Osteocyte (in vitro differentiated cells): Measurements from ENCODE around the gene ZNF521. TPM values are rescaled to one million over a fixed set of nuclear protein-coding genes. Genes with fewer than 3 reads are reported as not detected.

Experiments used
- DNase-seq: peaks from one replicate; pipeline ENCODE4 v3.0.0; 2021; ENCODE audit warnings: mixed read lengths; ENCODE audit not compliant: unreplicated experiment; ENCODE audit errors: extremely low spot score
- H3K27ac Mint-ChIP-seq: one replicate; pipeline ENCODE4 v1.8.0; 2021; ENCODE audit warnings: mild to moderate bottlenecking, mixed read lengths; ENCODE audit not compliant: unreplicated experiment
- H3K27me3 Mint-ChIP-seq: one replicate; pipeline ENCODE4 v1.8.0; 2021; ENCODE audit warnings: mixed read lengths; ENCODE audit not compliant: unreplicated experiment
- H3K36me3 Mint-ChIP-seq: one replicate; pipeline ENCODE4 v1.8.0; 2021; ENCODE audit warnings: mixed read lengths; ENCODE audit not compliant: unreplicated experiment
- H3K4me1 Mint-ChIP-seq: one replicate; pipeline ENCODE4 v1.8.0; 2021; ENCODE audit warnings: mixed read lengths; ENCODE audit not compliant: unreplicated experiment
- H3K4me3 Mint-ChIP-seq: one replicate; pipeline ENCODE4 v1.8.0; 2021; ENCODE audit warnings: mild to moderate bottlenecking, moderate library complexity, mixed read lengths; ENCODE audit not compliant: unreplicated experiment
- H3K9me3 Mint-ChIP-seq: one replicate; pipeline ENCODE4 v1.8.0; 2021; ENCODE audit warnings: mixed read lengths; ENCODE audit not compliant: unreplicated experiment
- CTCF ChIP-seq: fragments of 200-600 bp; sonication (generic); IDR thresholded peaks from 2 replicates; pipeline ENCODE4 v1.5.0; 2021; ENCODE audit warnings: antibody characterized with exemption, mild to moderate bottlenecking, moderate library complexity
- total RNA-seq: library from RNA; stranded (reverse); gene quantifications from 2 replicates; pipeline ENCODE4 v1.2.1, GENCODE V29; 2021

ZNF521 gene
- total RNA-seq, 1 donor from 2014 or later = 57.1 TPM

- no peak for DNase-seq
- no peaks in the 10 kb centered on the region for H3K9me3 Mint-ChIP-seq
- H3K4me1 Mint-ChIP-seq = peaks cover 5% of the 10 kb centered on the region
- H3K36me3 Mint-ChIP-seq = peaks cover 28% of the 10 kb centered on the region
- TF ChIP-seq CTCF = no peak
- no peak overlapping the region for H3K27ac Mint-ChIP-seq
- no peaks in the 10 kb centered on the region for H3K27me3 Mint-ChIP-seq
- H3K4me3 Mint-ChIP-seq = no peak overlapping the region
Observed at GRCh38 chr18:25077038-25077943, 274.7 kb downstream of the ZNF521 start.

- Mint-ChIP-seq H3K4me1 (peaks cover 5% of the 10 kb centered on the region), H3K27me3 (no peaks in the 10 kb centered on the region), H3K4me3 (no peak overlapping the region), H3K27ac (no peak overlapping the region), H3K36me3 (peaks cover 23% of the 10 kb centered on the region), H3K9me3 (no peaks in the 10 kb centered on the region)
- no peak for DNase-seq
- no peak for TF ChIP-seq CTCF
Observed at GRCh38 chr18:25075783-25076182, 276.2 kb downstream of the ZNF521 start.

- no peaks in the 10 kb centered on the region for H3K9me3 Mint-ChIP-seq
- H3K4me1 Mint-ChIP-seq = peaks cover 5% of the 10 kb centered on the region
- TF ChIP-seq CTCF = no peak
- H3K4me3 Mint-ChIP-seq = no peak overlapping the region
- DNase-seq = no peak
- H3K36me3 Mint-ChIP-seq = peaks cover 18% of the 10 kb centered on the region
- no peaks in the 10 kb centered on the region for H3K27me3 Mint-ChIP-seq
- no peak overlapping the region for H3K27ac Mint-ChIP-seq
Observed at GRCh38 chr18:25075331-25075730, 276.6 kb downstream of the ZNF521 start.

- no peak for TF ChIP-seq CTCF
- no peaks in the 10 kb centered on the region for H3K27me3 Mint-ChIP-seq
- no peak overlapping the region for H3K4me3 Mint-ChIP-seq
- H3K36me3 Mint-ChIP-seq = peaks cover 16% of the 10 kb centered on the region
- peaks cover 5% of the 10 kb centered on the region for H3K4me1 Mint-ChIP-seq
- H3K9me3 Mint-ChIP-seq = no peaks in the 10 kb centered on the region
- H3K27ac Mint-ChIP-seq = no peak overlapping the region
- no peak for DNase-seq
Observed at GRCh38 chr18:25074925-25075324, 277.0 kb downstream of the ZNF521 start.

- Mint-ChIP-seq H3K36me3 (peaks cover 4% of the 10 kb centered on the region), H3K9me3 (no peaks in the 10 kb centered on the region), H3K27me3 (no peaks in the 10 kb centered on the region), H3K4me3 (no peak overlapping the region), H3K27ac (no peak overlapping the region), H3K4me1 (peaks cover 5% of the 10 kb centered on the region)
- DNase-seq = no peak
- TF ChIP-seq CTCF = no peak
Observed at GRCh38 chr18:25072205-25072604, 279.8 kb downstream of the ZNF521 start.
